Adipocyte (in vitro differentiated cells): ENCODE data around the gene IGSF21.

Source experiments
- DNase-seq: peaks from one replicate; pipeline ENCODE4 v3.0.0-alpha.2; 2015; ENCODE audit warnings: low read depth
- H3K27me3 ChIP-seq: replicated peaks from 2 replicates; pipeline ENCODE4 v1.7.0; 2013; ENCODE audit warnings: mild to moderate bottlenecking, low read length, moderate library complexity; ENCODE audit not compliant: control insufficient read depth, insufficient read depth
- H3K36me3 ChIP-seq: 2 replicates; pipeline ENCODE4 v1.7.0; 2013; ENCODE audit warnings: low read length, mild to moderate bottlenecking, moderate library complexity; ENCODE audit not compliant: control insufficient read depth, insufficient read depth, severe bottlenecking
- H3K4me1 ChIP-seq: 2 replicates; pipeline ENCODE4 v1.7.0; 2013; ENCODE audit warnings: mild to moderate bottlenecking, low read length, moderate library complexity; ENCODE audit not compliant: control insufficient read depth, insufficient read depth
- H3K4me3 ChIP-seq: 2 replicates; pipeline ENCODE4 v1.7.0; 2013; ENCODE audit warnings: mild to moderate bottlenecking, low read length, moderate library complexity
- H3K9ac ChIP-seq: 2 replicates; pipeline ENCODE4 v1.7.0; 2013; ENCODE audit warnings: mild to moderate bottlenecking, low read length, moderate library complexity
- H3K9me3 ChIP-seq: 2 replicates; pipeline ENCODE4 v1.7.0; 2013; ENCODE audit warnings: mild to moderate bottlenecking, low read length, moderate library complexity; ENCODE audit not compliant: control insufficient read depth

The IGSF21 gene

DNA sequence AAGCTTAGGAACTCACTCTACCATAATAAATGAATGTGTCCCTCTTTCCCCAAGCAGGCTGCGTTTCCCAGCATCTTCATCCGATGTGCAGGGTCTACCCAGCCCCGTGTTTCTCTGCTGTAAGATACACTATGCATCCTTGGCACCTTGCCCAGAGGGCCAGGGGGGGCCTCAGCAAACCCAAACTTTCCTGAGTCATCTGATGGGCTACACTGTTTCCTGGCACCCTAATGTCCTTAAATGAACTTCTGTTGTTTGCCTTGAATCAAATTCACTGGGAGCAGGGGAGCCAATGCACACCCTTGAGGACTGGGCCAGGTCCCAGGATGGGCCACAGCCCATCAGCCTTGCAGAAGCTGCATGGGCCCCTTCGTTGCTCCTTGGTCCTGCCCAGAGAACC lies 145.5 kb downstream of the IGSF21 start:
- Histone ChIP-seq H3K9me3 (peaks cover 10% of the 10 kb centered on the region), H3K4me3 (no peak overlapping the region), H3K9ac (no peak overlapping the region), H3K36me3 (no peaks in the 10 kb centered on the region), H3K27me3 (peaks cover 11% of the 10 kb centered on the region), H3K4me1 (no peaks in the 10 kb centered on the region)
- no peak for DNase-seq

DNA sequence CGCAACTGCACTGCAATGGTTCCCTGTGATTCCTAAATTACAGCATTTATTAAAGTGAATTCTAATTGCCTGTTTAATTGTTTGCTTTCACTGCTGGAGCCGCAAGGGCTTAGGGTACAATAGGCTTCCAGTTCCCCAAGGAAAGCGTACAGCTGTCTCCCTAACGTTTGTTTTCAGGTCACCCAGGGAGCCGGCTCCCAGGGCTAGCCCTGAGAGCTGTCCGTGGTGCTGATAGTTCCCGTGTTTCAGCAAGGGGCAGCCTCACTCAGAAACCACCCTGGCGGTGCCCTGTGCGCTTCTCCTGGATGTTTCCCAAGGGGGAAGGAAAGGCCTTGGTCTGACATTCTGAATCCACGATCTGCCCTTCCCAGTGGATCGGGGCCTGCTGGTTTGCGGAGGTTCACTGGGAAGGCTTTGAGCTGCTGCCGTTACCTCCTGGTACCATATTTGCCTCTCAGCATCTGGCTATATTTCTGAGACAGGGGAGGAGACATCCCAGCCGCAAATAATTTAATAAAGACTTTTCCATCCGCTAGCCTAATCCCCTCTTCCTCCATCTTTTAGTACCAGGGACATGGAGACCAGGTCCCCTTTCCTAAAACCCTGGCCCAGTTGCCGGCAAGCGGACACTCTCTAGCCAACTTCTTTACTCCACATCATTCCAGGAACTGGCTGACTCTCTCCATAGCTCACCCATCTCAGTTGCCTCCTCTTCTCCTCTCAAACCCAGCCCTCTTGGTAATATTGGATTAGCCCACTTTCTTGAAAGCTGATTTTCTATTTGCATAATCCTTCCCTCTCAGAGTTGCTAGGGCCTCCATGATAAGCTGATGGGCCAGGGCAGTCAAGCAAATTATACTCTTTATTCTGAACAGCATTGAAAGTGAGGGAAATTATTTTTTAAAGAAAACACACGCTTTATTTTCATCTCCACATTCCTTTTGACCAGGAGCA lies 149.0 kb downstream of the IGSF21 start:
- H3K4me1 ChIP-seq, result no peaks in the 10 kb centered on the region
- H3K9ac ChIP-seq, result no peak overlapping the region
- no peaks in the 10 kb centered on the region for H3K36me3 ChIP-seq
- no peak overlapping the region for H3K4me3 ChIP-seq
- DNase-seq, result peak; percentile 26
- peaks cover 15% of the 10 kb centered on the region for H3K27me3 ChIP-seq
- H3K9me3 ChIP-seq, result peaks cover 3% of the 10 kb centered on the region

GRCh38 chr1:18257778-18258177 lies 150.2 kb downstream of the IGSF21 start:
- H3K9ac ChIP-seq, result no peak overlapping the region
- no peak overlapping the region for H3K4me3 ChIP-seq
- H3K36me3 ChIP-seq, result no peaks in the 10 kb centered on the region
- H3K27me3 ChIP-seq, result peaks cover 27% of the 10 kb centered on the region
- no peak for DNase-seq
- H3K9me3 ChIP-seq, result no peaks in the 10 kb centered on the region
- H3K4me1 ChIP-seq, result no peaks in the 10 kb centered on the region

GRCh38 chr1:18261891-18262290 lies 154.3 kb downstream of the IGSF21 start:
- no peak overlapping the region for H3K4me3 ChIP-seq
- no peak overlapping the region for H3K9ac ChIP-seq
- H3K4me1 ChIP-seq, result no peaks in the 10 kb centered on the region
- DNase-seq, result no peak
- H3K9me3 ChIP-seq, result no peaks in the 10 kb centered on the region
- H3K36me3 ChIP-seq, result no peaks in the 10 kb centered on the region
- peaks cover 20% of the 10 kb centered on the region for H3K27me3 ChIP-seq

DNA sequence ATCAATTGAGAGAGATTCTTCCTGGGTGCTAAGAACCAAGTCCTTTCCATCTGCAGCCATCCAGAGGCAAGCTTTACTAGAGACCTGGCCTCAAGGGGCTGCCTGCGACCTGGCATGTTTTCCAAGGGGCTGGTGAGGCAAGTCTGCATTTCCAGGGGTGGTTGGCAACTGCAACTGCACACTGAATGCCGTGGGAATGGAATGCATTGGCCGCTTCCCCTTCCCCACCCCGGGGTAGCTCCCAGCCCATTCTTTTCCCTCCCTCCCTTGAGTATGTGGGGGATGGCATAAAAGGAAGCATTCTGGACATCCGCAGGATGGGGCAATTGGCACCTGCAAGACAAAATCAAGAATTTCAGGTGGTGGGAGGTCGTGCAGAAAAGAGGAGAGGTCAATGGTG lies 155.1 kb downstream of the IGSF21 start:
- Histone ChIP-seq H3K4me3 (no peak overlapping the region), H3K9me3 (no peaks in the 10 kb centered on the region), H3K27me3 (peaks cover 20% of the 10 kb centered on the region), H3K36me3 (no peaks in the 10 kb centered on the region), H3K4me1 (no peaks in the 10 kb centered on the region), H3K9ac (no peak overlapping the region)
- DNase-seq, result no peak

- no peaks in the 10 kb centered on the region for H3K4me1 ChIP-seq
- H3K4me3 ChIP-seq, result no peak overlapping the region
Observed at GRCh38 chr1:18263547-18264120, 156.0 kb downstream of the IGSF21 start.

DNA sequence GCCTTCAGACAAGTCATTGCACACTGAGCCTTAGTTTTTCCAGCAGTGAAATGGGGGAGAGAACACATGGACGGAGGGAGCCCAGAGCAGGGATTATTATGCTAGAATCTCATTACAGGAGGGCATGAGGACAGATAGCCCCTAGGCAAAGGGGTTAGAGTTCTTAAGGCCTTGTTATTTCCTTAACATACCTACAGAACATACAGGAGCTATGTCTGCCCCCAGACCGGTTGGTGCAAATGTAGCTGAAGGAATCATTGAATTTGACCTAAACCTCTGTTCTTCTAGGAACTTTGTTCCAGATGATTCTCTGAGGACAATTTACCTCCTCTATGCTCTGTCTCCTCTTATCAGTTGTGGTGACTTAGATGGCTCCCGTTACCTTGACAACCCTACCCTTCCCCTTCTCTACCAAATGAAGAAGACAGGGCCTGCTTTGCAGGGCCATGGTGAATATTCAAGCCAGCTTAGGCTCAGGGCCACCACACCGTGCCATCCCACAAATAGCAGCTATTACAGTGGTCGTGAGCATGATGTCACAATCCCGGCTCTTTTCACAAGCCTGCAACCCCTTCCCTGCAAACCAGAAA lies 156.9 kb downstream of the IGSF21 start:
- H3K9ac ChIP-seq, result no peak overlapping the region
- no peaks in the 10 kb centered on the region for H3K4me1 ChIP-seq
- H3K36me3 ChIP-seq, result no peaks in the 10 kb centered on the region
- no peak for DNase-seq
- peaks cover 28% of the 10 kb centered on the region for H3K27me3 ChIP-seq
- no peak overlapping the region for H3K4me3 ChIP-seq
- no peaks in the 10 kb centered on the region for H3K9me3 ChIP-seq

More at GRCh38 chr1:18263547-18264120, 156.0 kb downstream of the IGSF21 start:
- H3K36me3 ChIP-seq, result no peaks in the 10 kb centered on the region
- no peak overlapping the region for H3K9ac ChIP-seq
- peaks cover 21% of the 10 kb centered on the region for H3K27me3 ChIP-seq
- H3K9me3 ChIP-seq, result no peaks in the 10 kb centered on the region
- DNase-seq, result no peak

DNA sequence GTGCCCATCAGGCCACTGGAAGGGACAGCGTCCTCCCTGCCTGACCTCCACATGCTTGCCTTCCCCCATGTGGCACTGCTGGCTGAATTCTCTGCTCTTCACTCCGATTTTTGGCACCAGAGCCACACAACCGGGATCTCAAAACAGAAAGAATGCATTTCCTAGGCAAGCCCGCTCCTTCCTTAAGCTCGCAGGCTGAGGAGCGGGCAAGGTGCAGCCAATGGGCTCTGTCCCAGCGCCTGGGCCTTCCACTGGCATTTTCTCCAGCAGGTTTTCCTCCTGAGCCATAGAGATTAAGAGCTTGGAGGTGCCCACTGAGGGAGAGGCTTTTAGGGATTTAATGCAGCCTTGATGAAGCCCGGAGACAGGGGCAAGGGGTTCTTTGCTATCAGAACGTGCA lies 158.0 kb downstream of the IGSF21 start:
- Histone ChIP-seq H3K9me3 (no peaks in the 10 kb centered on the region), H3K27me3 (peaks cover 30% of the 10 kb centered on the region), H3K4me3 (no peak overlapping the region), H3K4me1 (no peaks in the 10 kb centered on the region), H3K36me3 (no peaks in the 10 kb centered on the region), H3K9ac (no peak overlapping the region)
- DNase-seq, result no peak

- H3K4me1 ChIP-seq, result no peaks in the 10 kb centered on the region
- DNase-seq, result no peak
- no peak overlapping the region for H3K9ac ChIP-seq
- H3K9me3 ChIP-seq, result no peaks in the 10 kb centered on the region
- H3K27me3 ChIP-seq, result peaks cover 30% of the 10 kb centered on the region
- H3K36me3 ChIP-seq, result no peaks in the 10 kb centered on the region
- H3K4me3 ChIP-seq, result no peak overlapping the region
Observed at GRCh38 chr1:18266391-18266790, 158.8 kb downstream of the IGSF21 start.

DNA sequence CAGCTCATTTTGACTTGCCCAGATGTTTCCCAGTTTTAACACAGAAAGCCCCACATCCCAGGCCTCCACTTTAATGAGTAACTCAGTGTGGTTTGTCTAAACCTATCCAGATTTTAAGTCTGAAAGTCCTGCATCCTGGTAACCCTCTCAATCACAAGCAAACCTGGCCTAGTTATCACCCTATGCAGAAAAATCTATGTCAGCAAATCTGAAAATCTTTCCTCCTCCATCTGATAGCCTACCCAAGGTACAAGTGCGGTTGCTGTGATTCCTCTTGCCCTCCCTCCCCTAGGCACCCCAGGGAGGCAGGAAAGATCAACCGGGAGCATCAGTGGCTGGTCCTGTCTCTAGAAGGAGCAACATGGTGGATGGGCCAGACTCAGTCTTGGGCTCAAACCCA lies 163.7 kb downstream of the IGSF21 start:
- no peak for DNase-seq
- H3K4me1 ChIP-seq, result no peaks in the 10 kb centered on the region
- H3K9ac ChIP-seq, result no peak overlapping the region
- H3K27me3 ChIP-seq, result peaks cover 26% of the 10 kb centered on the region
- no peaks in the 10 kb centered on the region for H3K36me3 ChIP-seq
- H3K9me3 ChIP-seq, result no peaks in the 10 kb centered on the region
- H3K4me3 ChIP-seq, result no peak overlapping the region

GRCh38 chr1:18278946-18279345 lies 171.3 kb downstream of the IGSF21 start:
- peaks cover 44% of the 10 kb centered on the region for H3K27me3 ChIP-seq
- no peaks in the 10 kb centered on the region for H3K4me1 ChIP-seq
- H3K4me3 ChIP-seq, result no peak overlapping the region
- no peaks in the 10 kb centered on the region for H3K36me3 ChIP-seq
- H3K9ac ChIP-seq, result no peak overlapping the region
- no peaks in the 10 kb centered on the region for H3K9me3 ChIP-seq
- DNase-seq, result no peak
